ENCODE results near the gene OPCML. TPM values are rescaled to one million over a fixed set of nuclear protein-coding genes. Genes with fewer than 3 reads are reported as not detected.

The OPCML gene
- total RNA-seq, 1 experiment from 2014 or later: not detected

DNA sequence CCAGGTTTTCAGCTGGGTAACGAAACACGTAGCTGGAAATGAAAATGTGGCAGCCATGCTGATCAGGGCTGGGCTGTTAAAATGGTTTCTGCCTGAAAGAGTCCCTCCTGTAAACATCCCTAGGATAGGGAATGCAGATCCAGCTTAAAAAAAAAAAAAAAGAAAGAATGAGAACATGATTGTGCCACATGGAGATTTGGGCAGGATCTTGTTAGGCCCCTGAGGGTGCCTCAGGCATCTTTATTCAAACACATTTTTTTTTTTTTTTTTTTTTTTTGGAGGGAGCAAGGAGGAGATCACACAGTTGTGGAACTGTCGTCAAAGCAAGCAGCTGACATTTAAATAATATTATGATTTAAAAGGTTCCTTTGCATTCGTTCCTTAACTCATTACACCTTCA is 900.3 kb downstream of the OPCML start:
- DNase-seq (no peak), ATAC-seq (no peak)
- no TSS peak for BruUV-seq (replicated peaks)
- ChIA-PET POLR2A (ENCODE audit: unreplicated experiment) (no interaction called here), CTCF (no interaction called here)
- H3K9me3 ChIP-seq (ENCODE audit: low read length): peaks cover 19% of the 10 kb centered on the region
- H3K27me3 ChIP-seq (ENCODE audit: low read length): no peaks in the 10 kb centered on the region
- no peak overlapping the region for H3K4me2 ChIP-seq (ENCODE audit: low read length)
- intact Hi-C loops (cut with micrococcal nuclease): no loop called here
- no peak for TF ChIP-seq EZH2phosphoT487 (IDR thresholded peaks at IDR 0.05; ENCODE audit: borderline replicate concordance, low read length)
- no peak for TF ChIP-seq EZH2 (IDR thresholded peaks at IDR 0.05; ENCODE audit: low read length, unreplicated experiment)
- no peak for TF ChIP-seq CTCF (conservative IDR thresholded peaks at IDR 0.05; ENCODE audit: low read depth, low read length)
- no peaks in the 10 kb centered on the region for H3K79me2 ChIP-seq (ENCODE audit: low read length)
- H3K27ac ChIP-seq (ENCODE audit: low read length): no peak overlapping the region
- H3K36me3 ChIP-seq (ENCODE audit: low read depth, low read length): no peaks in the 10 kb centered on the region
- no peak overlapping the region for H3K9ac ChIP-seq (ENCODE audit: low read length)
- H4K20me1 ChIP-seq (ENCODE audit: low read length): no peaks in the 10 kb centered on the region
- no peaks in the 10 kb centered on the region for H3K4me1 ChIP-seq (ENCODE audit: insufficient read depth, low read length)
- H3F3A ChIP-seq (ENCODE audit: low read length, unreplicated experiment): no peaks in the 10 kb centered on the region
- no peak overlapping the region for H2AFZ ChIP-seq (ENCODE audit: low read length)
- no peaks in the 10 kb centered on the region for H3K9me2 ChIP-seq (replicated peaks; ENCODE audit: low read length)
- no peak overlapping the region for H3K4me3 ChIP-seq (ENCODE audit: low read length)

DNA sequence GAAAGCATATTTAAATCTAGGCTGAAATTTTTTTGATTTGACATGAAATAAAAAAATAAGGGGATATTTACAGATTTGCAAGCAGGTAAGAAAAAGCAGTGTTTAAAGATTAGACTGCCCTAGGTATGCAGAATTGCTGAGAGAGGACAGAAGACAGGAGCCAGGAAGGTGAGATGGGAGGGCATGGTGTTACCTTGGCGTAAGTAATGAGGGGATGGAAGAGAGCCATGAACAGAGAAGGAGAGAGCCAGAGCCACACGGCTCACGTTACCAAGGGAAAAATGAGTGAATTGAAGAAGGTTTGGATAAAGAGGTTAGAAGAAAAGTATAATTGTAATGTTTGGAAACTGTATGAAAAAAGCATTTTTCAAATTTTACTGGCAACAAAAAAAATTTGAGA is 904.3 kb downstream of the OPCML start:
- Histone ChIP-seq H3K27ac (ENCODE audit: low read length) (no peak overlapping the region), H3K9me2 (replicated peaks; ENCODE audit: low read length) (no peaks in the 10 kb centered on the region), H3K4me2 (ENCODE audit: low read length) (no peak overlapping the region), H3K9me3 (ENCODE audit: low read length) (peaks cover 13% of the 10 kb centered on the region), H2AFZ (ENCODE audit: low read length) (no peak overlapping the region), H3K4me1 (ENCODE audit: insufficient read depth, low read length) (no peaks in the 10 kb centered on the region), H3K27me3 (ENCODE audit: low read length) (no peaks in the 10 kb centered on the region), H3F3A (ENCODE audit: low read length, unreplicated experiment) (no peaks in the 10 kb centered on the region), H3K4me3 (ENCODE audit: low read length) (no peak overlapping the region), H4K20me1 (ENCODE audit: low read length) (no peaks in the 10 kb centered on the region), H3K9ac (ENCODE audit: low read length) (no peak overlapping the region), H3K79me2 (ENCODE audit: low read length) (no peaks in the 10 kb centered on the region), H3K36me3 (ENCODE audit: low read depth, low read length) (no peaks in the 10 kb centered on the region)
- DNase-seq: no peak
- CTCF ChIA-PET: no interaction called here
- intact Hi-C loops (cut with micrococcal nuclease): no loop called here
- no TSS peak for BruUV-seq (replicated peaks)
- no peak for TF ChIP-seq EZH2phosphoT487 (IDR thresholded peaks at IDR 0.05; ENCODE audit: borderline replicate concordance, low read length)
- no peak for ATAC-seq
- POLR2A ChIA-PET (ENCODE audit: unreplicated experiment): no interaction called here

DNA sequence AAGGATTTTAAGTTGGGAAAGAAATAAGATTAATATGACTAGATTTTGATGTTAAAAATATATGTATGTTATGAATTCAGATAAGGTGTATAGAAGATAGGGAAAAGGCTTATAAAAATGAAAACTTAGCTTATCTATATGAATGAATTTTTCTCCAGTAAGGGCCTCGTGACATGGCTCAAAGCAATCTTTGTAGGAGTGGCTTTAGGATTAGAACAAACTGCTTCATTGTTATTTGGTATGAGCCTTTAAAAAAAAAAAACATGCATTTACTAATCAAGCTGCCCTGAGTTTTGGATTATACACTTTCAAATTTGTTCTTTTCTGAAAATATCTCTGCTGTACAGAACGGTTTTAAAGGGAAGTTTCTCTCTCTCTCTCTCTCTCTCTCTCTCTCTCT is 905.9 kb downstream of the OPCML start:
- Histone ChIP-seq H3K79me2 (ENCODE audit: low read length) (no peaks in the 10 kb centered on the region), H3K27ac (ENCODE audit: low read length) (no peak overlapping the region), H3F3A (ENCODE audit: low read length, unreplicated experiment) (no peaks in the 10 kb centered on the region), H3K9me3 (ENCODE audit: low read length) (peaks cover 13% of the 10 kb centered on the region), H4K20me1 (ENCODE audit: low read length) (no peaks in the 10 kb centered on the region), H3K9me2 (replicated peaks; ENCODE audit: low read length) (no peaks in the 10 kb centered on the region), H3K27me3 (ENCODE audit: low read length) (no peaks in the 10 kb centered on the region), H2AFZ (ENCODE audit: low read length) (no peak overlapping the region), H3K9ac (ENCODE audit: low read length) (no peak overlapping the region), H3K4me3 (ENCODE audit: low read length) (no peak overlapping the region), H3K36me3 (ENCODE audit: low read depth, low read length) (no peaks in the 10 kb centered on the region), H3K4me1 (ENCODE audit: insufficient read depth, low read length) (no peaks in the 10 kb centered on the region), H3K4me2 (ENCODE audit: low read length) (no peak overlapping the region)
- CTCF ChIA-PET: no interaction called here
- TF ChIP-seq EZH2 (IDR thresholded peaks at IDR 0.05; ENCODE audit: low read length, unreplicated experiment): no peak
- no peak for TF ChIP-seq EZH2phosphoT487 (IDR thresholded peaks at IDR 0.05; ENCODE audit: borderline replicate concordance, low read length)
- TF ChIP-seq CTCF (conservative IDR thresholded peaks at IDR 0.05; ENCODE audit: low read depth, low read length): no peak
- POLR2A ChIA-PET (ENCODE audit: unreplicated experiment): no interaction called here
- ATAC-seq (no peak), DNase-seq (no peak)
- intact Hi-C loops (cut with micrococcal nuclease): no loop called here
- BruUV-seq (replicated peaks): no TSS peak

Data from PC-3 (cell line).